Left lobe of liver (tissue), 2 donors: Measurements from ENCODE around the gene GOLPH3. TPM values are rescaled to one million over a fixed set of nuclear protein-coding genes. Genes with fewer than 3 reads are reported as not detected.
"Not testable (repeated sequence)": the region's sequence is repeated elsewhere in the genome, so short reads cannot be mapped to it uniquely, and the experiment has no call there.

Experiments used
- ATAC-seq: fragments of 200-7000 bp; cut with Tn5 transposase; one replicate; pipeline ENCODE4 v1.9.1; 2020; ENCODE audit warnings: mild to moderate bottlenecking, moderate library complexity
- DNase-seq: peaks from one replicate; pipeline ENCODE4 v3.0.0-alpha.2; 2020; ENCODE audit warnings: low spot score
- total RNA-seq: library from RNA; stranded (reverse); gene quantifications from one replicate; pipeline ENCODE4 v1.2.1, GENCODE V29; 2021
- donor health status: DM: no; HTN: no; CAD: no; lungs with moderate emphysema.
- donor health status: DM: no; HTN: yes; CAD: no.

The GOLPH3 gene
- total RNA-seq, 1 donor from 2014 or later: 66.6 TPM

DNA sequence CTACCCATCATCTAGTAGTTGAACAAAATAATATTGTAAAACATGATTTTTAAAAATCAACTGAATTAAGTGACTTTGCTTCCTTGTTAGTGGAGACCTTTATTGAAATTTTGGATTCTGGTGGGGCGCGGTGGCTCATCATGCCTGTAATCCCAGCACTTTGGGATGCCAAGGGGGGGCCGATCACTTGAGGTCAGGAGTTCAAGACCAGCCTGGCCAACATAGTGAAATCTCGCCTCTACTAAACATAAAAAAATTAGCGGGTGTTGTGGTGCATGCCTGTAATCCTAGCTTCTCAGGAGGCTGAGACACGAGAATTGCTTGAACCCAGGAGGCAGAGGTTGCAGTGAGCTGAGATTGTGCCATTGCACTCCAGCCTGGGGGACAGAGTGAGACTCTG lies 95.3 kb downstream of the GOLPH3 start:
- not testable (repeated sequence) for ATAC-seq, DNase-seq

- ATAC-seq (peak; percentile 77), DNase-seq (peak; percentile 42)
Measured at GRCh38 chr5:32076699-32077695, 97.1 kb downstream of the GOLPH3 start.

Other genes with a start within 250 kb of the GOLPH3 start
- gene MTMR12, start 138.6 kb upstream of the GOLPH3 start, total RNA-seq: 15.3 TPM